Measurements from ENCODE around the gene CACNA1A.
"Not testable (repeated sequence)": the region's sequence is repeated elsewhere in the genome, so short reads cannot be mapped to it uniquely, and the experiment has no call there.

CACNA1A gene

GRCh38 chr19:13506471-13506820 lies at the start of gene CACNA1A:
CACNA1A (minus strand) TSS chr19:13506479; CDS start chr19:13506224, 255 bp downstream.
- FAIRE-seq, result no peak

GRCh38 chr19:13554506-13555240 lies 48.4 kb upstream of the CACNA1A start:
- FAIRE-seq, result no peak

- no peak for FAIRE-seq
Observed at GRCh38 chr19:13553880-13554400, 47.7 kb upstream of the CACNA1A start.

DNA sequence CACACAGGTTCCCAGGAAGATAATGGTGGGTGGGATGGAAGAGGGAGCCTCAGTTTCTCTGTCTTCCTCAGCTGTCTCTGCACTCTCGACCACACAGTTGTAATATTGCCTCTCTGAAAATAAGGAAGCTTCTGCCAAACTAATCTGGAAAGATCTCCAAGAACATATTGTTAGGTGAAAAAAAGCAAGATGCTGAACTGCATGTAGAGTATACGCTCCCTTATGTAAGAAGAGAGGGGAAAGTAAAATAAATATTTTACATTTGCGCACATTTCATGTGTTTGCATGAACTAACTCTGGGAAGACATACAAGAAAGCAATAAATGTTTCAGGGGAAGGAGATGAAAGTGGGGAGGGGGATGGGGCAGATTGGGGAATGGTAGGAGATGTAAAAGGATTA lies 41.9 kb upstream of the CACNA1A start:
- no peak for FAIRE-seq

- FAIRE-seq, result no peak
Observed at GRCh38 chr19:13547102-13547501, 40.8 kb upstream of the CACNA1A start.

DNA sequence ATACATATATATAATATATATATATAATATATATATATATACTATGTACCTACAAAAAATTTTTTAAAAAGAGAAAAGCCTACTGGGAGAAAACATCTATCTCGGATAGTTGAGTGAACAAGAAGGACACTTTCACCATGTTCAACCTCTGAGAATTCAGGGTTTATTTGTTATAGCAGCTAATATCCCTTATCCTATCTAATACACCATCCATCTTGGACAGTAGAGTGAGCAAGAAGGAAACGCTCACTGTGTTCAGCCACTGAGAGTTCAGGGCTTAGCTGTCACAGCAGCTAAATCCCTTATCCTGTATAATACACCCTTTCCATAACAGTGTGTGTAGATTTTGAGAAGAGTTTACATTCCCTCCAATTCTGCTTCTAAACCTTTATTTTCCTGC lies 38.1 kb upstream of the CACNA1A start:
- FAIRE-seq, result no peak

DNA sequence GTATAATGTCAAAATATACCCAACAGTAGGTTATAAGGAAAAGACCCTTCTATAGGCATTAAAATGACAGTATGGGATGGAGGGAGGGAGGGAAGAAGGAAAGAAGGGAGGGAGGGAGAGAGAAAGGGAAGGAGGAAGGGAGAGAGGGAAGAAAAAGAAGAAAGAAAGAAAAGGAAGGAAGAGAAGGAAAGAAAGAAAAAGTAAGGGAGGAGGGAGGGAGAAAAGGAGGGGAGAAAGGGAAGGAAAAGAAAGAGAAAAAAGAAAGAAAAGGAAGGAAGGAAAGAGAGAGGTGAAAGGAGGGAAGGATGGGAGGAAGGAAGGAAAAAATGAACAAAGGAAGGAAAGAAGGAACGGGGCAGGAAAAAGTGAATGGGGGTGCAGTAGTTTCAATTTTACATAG lies 35.3 kb upstream of the CACNA1A start:
- no peak for FAIRE-seq

DNA sequence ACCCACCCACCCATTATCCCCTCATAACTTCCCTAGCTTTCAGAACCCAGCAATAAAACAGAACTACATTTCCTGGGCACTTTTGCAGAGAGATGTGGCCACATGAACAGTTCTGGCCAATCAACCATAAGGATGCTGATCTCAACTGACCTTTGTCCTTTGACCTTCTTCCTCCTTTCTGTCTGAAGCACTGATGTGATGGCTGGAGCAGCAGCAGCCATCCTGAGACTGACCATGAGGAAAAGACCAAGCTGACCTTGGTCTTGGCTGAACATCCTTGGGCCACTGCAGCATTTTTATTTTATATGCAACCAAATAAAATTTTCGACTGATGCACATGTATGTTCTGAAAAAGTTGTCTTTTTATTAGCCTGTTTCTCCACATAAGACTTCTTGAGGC lies 33.1 kb upstream of the CACNA1A start:
- no peak for FAIRE-seq

- no peak for FAIRE-seq
Observed at GRCh38 chr19:13538601-13539253, 32.4 kb upstream of the CACNA1A start.

GRCh38 chr19:13537454-13537853 lies 31.2 kb upstream of the CACNA1A start:
- no peak for FAIRE-seq

GRCh38 chr19:13530720-13531119 lies 24.4 kb upstream of the CACNA1A start:
- FAIRE-seq, result no peak

DNA sequence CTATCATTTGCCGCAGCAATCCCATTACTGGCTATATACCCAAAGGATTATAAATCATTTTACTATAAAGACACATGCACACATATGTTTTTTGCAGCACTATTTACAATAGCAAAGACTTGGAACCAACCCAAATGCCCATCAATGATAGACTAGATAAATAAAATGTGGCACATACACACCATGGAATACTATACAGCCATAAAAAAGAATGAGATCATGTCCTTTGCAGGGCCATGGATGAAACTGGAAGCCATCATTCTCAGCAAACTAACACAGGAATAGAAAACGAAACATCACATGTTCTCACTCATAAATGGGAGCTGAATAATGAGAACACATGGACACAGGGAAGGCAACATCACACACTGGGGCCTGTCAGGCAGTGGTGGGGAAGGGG lies 23.4 kb upstream of the CACNA1A start:
- not testable (repeated sequence) for FAIRE-seq

DNA sequence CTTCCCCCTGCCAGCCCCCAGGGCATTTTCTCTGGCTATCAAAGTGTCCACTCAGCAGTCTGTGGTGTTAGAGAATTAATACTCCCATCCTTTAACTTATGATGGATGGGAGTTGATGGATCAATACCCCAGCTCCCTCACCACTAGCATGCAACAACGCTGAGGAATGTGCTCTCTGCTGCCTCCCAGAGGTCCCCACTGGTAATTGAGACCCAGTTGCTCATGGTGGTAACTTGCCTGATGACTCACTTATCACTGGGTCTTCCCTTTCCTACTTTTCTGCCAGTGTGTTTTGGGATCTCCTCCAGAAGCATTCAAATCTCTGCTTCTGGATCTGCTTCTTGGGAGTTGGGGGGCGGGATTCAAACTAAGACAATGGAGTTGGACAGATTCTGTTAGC lies 20.3 kb upstream of the CACNA1A start:
- no peak for FAIRE-seq

- FAIRE-seq, result no peak
Observed at GRCh38 chr19:13521066-13521465, 14.8 kb upstream of the CACNA1A start.

- FAIRE-seq, result no peak
Observed at GRCh38 chr19:13511947-13512346, 5.7 kb upstream of the CACNA1A start.

GRCh38 chr19:13507053-13507611 lies 853 bp upstream of the CACNA1A start:
- no peak for FAIRE-seq

GRCh38 chr19:13505761-13506470 lies 363 bp downstream of the CACNA1A start:
- FAIRE-seq, result no peak

- FAIRE-seq, result no peak
Observed at GRCh38 chr19:13505164-13505695, 1.0 kb downstream of the CACNA1A start.

DNA sequence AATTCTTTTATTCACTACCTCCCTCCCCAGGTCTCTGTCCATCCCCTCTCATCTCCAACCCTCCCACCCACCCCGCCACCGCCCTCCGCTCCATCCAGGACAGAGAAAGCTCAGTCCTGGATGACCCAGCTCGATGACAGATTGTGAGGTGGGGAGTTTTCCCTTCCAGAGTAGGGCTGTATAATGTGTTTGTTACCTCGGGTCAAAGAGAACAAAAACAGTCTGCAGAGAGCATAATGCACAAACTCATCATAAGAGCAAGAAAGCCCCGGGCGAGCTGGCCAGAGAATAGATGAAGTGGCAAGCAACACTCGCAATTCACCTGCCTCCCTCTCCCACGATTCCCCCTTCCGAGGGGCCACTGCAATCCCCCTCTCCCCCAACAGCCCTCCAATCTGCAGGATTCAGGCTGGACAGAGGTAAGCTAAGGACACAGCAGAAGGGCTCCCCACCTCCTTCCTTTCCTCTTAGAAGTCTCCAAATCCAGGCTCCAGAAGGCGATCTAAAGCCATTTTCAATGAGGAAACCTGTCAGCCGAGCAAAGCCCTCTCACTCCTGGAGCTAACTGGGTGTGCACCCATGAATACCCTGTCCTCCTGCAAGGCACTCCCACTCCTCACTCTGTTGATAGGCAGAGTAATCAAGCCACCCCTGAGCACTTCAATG lies 2.6 kb downstream of the CACNA1A start:
- FAIRE-seq, result no peak

DNA sequence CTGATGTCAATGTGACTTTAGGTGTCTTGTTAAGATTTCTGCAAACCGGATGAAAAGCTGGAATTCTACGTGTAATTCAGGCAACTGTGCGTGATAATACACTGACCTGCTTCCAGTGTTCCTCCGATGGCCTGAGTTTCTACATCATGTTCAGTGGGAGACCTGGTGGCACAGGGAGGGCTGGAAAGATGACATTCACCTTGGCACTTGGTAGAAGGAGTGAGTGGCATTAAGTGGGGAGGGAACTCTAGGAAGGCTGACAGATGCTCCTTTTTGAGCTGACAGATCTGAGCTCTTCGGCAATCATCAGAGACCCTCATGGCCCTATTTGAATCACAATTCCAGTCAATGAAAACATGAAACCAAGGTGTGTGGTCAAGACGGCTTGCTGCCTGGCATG lies 4.0 kb downstream of the CACNA1A start:
- FAIRE-seq, result no peak

- FAIRE-seq, result no peak
Observed at GRCh38 chr19:13499692-13500091, 6.6 kb downstream of the CACNA1A start.

DNA sequence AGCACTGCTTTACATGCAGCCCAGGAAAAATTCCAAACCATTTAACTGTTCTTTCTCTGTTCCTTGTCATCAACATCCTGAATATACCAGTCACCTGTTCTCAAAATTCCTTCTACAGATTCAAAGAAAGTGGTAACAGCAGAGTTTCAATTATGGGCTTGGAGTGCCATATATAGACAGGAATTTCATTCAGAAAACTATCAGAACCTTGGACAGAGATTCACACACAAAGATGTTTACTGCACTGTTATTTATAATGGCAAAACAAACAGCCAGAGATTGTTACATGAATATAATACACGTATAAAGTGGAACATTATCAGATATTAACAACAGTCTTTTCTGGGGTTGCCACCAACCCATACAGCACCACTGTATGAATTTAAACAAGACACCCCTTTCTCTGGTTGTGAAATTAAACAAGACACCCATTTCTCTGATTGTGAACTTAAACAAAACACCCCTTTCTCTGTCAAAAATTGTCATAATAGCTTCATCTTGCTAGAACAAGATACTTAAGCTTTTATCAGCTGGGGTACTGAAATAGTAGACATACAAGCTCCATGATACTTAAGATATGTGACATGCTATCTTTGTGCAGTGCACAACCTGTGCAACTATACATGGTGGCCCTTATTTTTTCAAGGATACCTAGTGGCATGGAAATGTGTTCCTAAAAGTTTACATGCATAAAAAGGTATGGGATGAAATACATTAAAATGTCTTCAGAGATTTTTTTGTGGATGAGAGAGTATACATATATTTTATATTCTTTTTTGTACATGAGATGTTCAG lies 12.6 kb downstream of the CACNA1A start:
- FAIRE-seq, result no peak

All from G401.6 (cell line).